Natural killer cell (primary cell): Measurements from ENCODE around the gene DLEC1. TPM values are rescaled to one million over a fixed set of nuclear protein-coding genes. Genes with fewer than 3 reads are reported as not detected.

Experiments used
- ATAC-seq, 3 donors: fragments of 150-1000 bp in 2 of 3; fragments of 200-7000 bp in 1 of 3; cut with Tn5 transposase; 1 replicate in 1 of 3; 2 replicates in 2 of 3; pipeline ENCODE4 v1.10.0; 2021; ENCODE audit warnings: mild to moderate bottlenecking in 2 of 3, moderate library complexity in 2 of 3
- DNase-seq, 2 donors: peaks; one replicate each; pipeline versions ENCODE4 v3.0.0 to v3.0.0-alpha.2; 2013 to 2021; ENCODE audit warnings: mixed read lengths in 1 of 2
- H3K27ac ChIP-seq: one replicate; pipeline ENCODE4 v1.5.1; 2013; ENCODE audit warnings: mild to moderate bottlenecking, low read length
- H3K27me3 ChIP-seq: one replicate; pipeline ENCODE4 v1.6.1; 2013; ENCODE audit warnings: low read length; ENCODE audit not compliant: control insufficient read depth, insufficient read depth
- H3K36me3 ChIP-seq: one replicate; pipeline ENCODE4 v1.6.1; 2013; ENCODE audit warnings: low read length; ENCODE audit not compliant: control insufficient read depth, insufficient read depth
- H3K4me1 ChIP-seq: one replicate; pipeline ENCODE4 v1.6.1; 2013; ENCODE audit warnings: low read length; ENCODE audit not compliant: control insufficient read depth, insufficient read depth
- H3K4me3 ChIP-seq: one replicate; pipeline ENCODE4 v1.5.1; 2013; ENCODE audit warnings: low read length
- H3K9me3 ChIP-seq: one replicate; pipeline ENCODE4 v1.6.1; 2013; ENCODE audit warnings: low read length; ENCODE audit not compliant: control insufficient read depth, insufficient read depth
- H3K27ac Mint-ChIP-seq, 2 donors: one replicate each; pipeline ENCODE4 v1.8.0; 2022; ENCODE audit warnings: mild to moderate bottlenecking in 2 of 2, mixed read lengths in 2 of 2, moderate library complexity in 1 of 2
- H3K27me3 Mint-ChIP-seq, 2 donors: one replicate each; pipeline ENCODE4 v1.8.0; 2022; ENCODE audit warnings: low read depth in 2 of 2, mixed read lengths in 2 of 2
- H3K36me3 Mint-ChIP-seq: one replicate; pipeline ENCODE4 v1.8.0; 2022; ENCODE audit warnings: mixed read lengths
- H3K4me1 Mint-ChIP-seq, 2 donors: one replicate each; pipeline ENCODE4 v1.8.0; 2022; ENCODE audit warnings: mixed read lengths in 2 of 2
- H3K4me3 Mint-ChIP-seq: one replicate; pipeline ENCODE4 v1.8.0; 2022; ENCODE audit warnings: mild to moderate bottlenecking, moderate library complexity, mixed read lengths
- H3K9me3 Mint-ChIP-seq, 2 donors: one replicate each; pipeline ENCODE4 v1.8.0; 2022; ENCODE audit warnings: mixed read lengths in 2 of 2
- CTCF ChIP-seq: fragments of 200-600 bp; IDR thresholded peaks from one replicate; pipeline ENCODE4 v1.8.0; 2022; ENCODE audit warnings: antibody characterized with exemption
- WGBS: methylation state at CpG from one replicate; pipeline ENCODE4 v1.1.7; 2013; ENCODE audit warnings: missing lambda C conversion rate; ENCODE audit not compliant: insufficient coverage; 5-methylcytosine and 5-hydroxymethylcytosine counted together
- intact Hi-C: fragments of 100-400 bp; cut with micrococcal nuclease; formaldehyde crosslinking; loops from one replicate; pipeline ENCODE4 v1.14.2; 2022
- total RNA-seq, 4 donors: library from RNA; stranded (reverse); fragments of 120-200 nt in 1 of 4; gene quantifications; one replicate each; pipeline versions ENCODE4 v1.2.3 to v1.2.4, GENCODE V29; 2013 to 2022

The DLEC1 gene
- total RNA-seq, 3 donors from 2014 or later (not counting 1 experiment from before 2014, with no cell fraction given), result 6.1 to 7.5 (median 7.0) TPM

- WGBS, result 55% methylated on average over 5 of the region's 5 CpGs
- no peak for ATAC-seq
- no peak overlapping the region for H3K4me3 ChIP-seq
- Mint-ChIP-seq H3K4me3 (no peak overlapping the region), H3K27ac (no peak overlapping the region), H3K27me3 (no peaks in the 10 kb centered on the region), H3K4me1 (peaks cover 11 to 21% of the 10 kb centered on the region in 2 donors), H3K9me3 (peaks cover 2 to 9% of the 10 kb centered on the region in 2 donors), H3K36me3 (peaks cover 11% of the 10 kb centered on the region)
- no peaks in the 10 kb centered on the region for H3K36me3 ChIP-seq
- DNase-seq, result no peak
- TF ChIP-seq CTCF, result no peak
- intact Hi-C loops, result no loop called here
- H3K27me3 ChIP-seq, result no peaks in the 10 kb centered on the region
- peaks cover 4% of the 10 kb centered on the region for H3K9me3 ChIP-seq
- H3K27ac ChIP-seq, result no peak overlapping the region
- peaks cover 22% of the 10 kb centered on the region for H3K4me1 ChIP-seq
Measured at GRCh38 chr3:38148311-38148882, 109.4 kb downstream of the DLEC1 start.

GRCh38 chr3:38149708-38150107, 110.7 kb downstream of the DLEC1 start:
- ATAC-seq (no peak), DNase-seq (no peak)
- peaks cover 22% of the 10 kb centered on the region for H3K4me1 ChIP-seq
- H3K9me3 ChIP-seq, result peaks cover 4% of the 10 kb centered on the region
- peak overlapping the region in 1 of 2 donors; percentile 3 for H3K27ac Mint-ChIP-seq
- peaks cover 11 to 21% of the 10 kb centered on the region in 2 donors for H3K4me1 Mint-ChIP-seq
- no peaks in the 10 kb centered on the region for H3K27me3 Mint-ChIP-seq
- no peaks in the 10 kb centered on the region for H3K36me3 ChIP-seq
- no peak overlapping the region for H3K4me3 Mint-ChIP-seq
- H3K4me3 ChIP-seq, result no peak overlapping the region
- TF ChIP-seq CTCF, result no peak
- H3K9me3 Mint-ChIP-seq, result peaks cover 2 to 9% of the 10 kb centered on the region in 2 donors
- peaks cover 11% of the 10 kb centered on the region for H3K36me3 Mint-ChIP-seq
- intact Hi-C loops, result no loop called here
- H3K27me3 ChIP-seq, result no peaks in the 10 kb centered on the region
- 36% methylated on average over 3 of the region's 3 CpGs for WGBS
- peak overlapping the region; percentile 56 for H3K27ac ChIP-seq

GRCh38 chr3:38150780-38151528, 111.9 kb downstream of the DLEC1 start:
- H3K36me3 ChIP-seq, result no peaks in the 10 kb centered on the region

More at GRCh38 chr3:38150780-38151528, 111.9 kb downstream of the DLEC1 start:
- Mint-ChIP-seq H3K27ac (peak overlapping the region; percentile 78 to 81), H3K36me3 (peaks cover 11% of the 10 kb centered on the region), H3K9me3 (peaks cover 2 to 9% of the 10 kb centered on the region in 2 donors), H3K4me1 (peaks cover 11 to 21% of the 10 kb centered on the region in 2 donors), H3K27me3 (no peaks in the 10 kb centered on the region), H3K4me3 (no peak overlapping the region)
- Histone ChIP-seq H3K27me3 (no peaks in the 10 kb centered on the region), H3K27ac (peak overlapping the region; percentile 60), H3K9me3 (peaks cover 3% of the 10 kb centered on the region), H3K4me3 (no peak overlapping the region), H3K4me1 (peaks cover 22% of the 10 kb centered on the region)
- ATAC-seq, result no peak
- no peak for DNase-seq
- intact Hi-C loops, result no loop called here
- TF ChIP-seq CTCF, result no peak
- 100% methylated on average over 1 of the region's 3 CpGs for WGBS
